EL (cell line): ENCODE results near the gene ESRRG.

Experiments used
- DNase-seq: peaks from one replicate; pipeline ENCODE4 v3.0.0-alpha.2; 2016

The ESRRG gene

GRCh38 chr1:216626394-216627067 is 96.7 kb downstream of the ESRRG start:
- DNase-seq, result peak; percentile 55

- no peak for DNase-seq
Measured at GRCh38 chr1:216621536-216621935, 101.7 kb downstream of the ESRRG start.

GRCh38 chr1:216617081-216617875 is 106.0 kb downstream of the ESRRG start:
- no peak for DNase-seq

- no peak for DNase-seq
Measured at GRCh38 chr1:216616425-216616824, 106.8 kb downstream of the ESRRG start.

GRCh38 chr1:216614011-216614934 is 109.0 kb downstream of the ESRRG start:
- no peak for DNase-seq

- no peak for DNase-seq
Measured at GRCh38 chr1:216612291-216612690, 110.9 kb downstream of the ESRRG start.

- no peak for DNase-seq
Measured at GRCh38 chr1:216607067-216607697, 116.0 kb downstream of the ESRRG start.

GRCh38 chr1:216606047-216606637 is 117.1 kb downstream of the ESRRG start:
- no peak for DNase-seq

GRCh38 chr1:216604771-216605170 is 118.5 kb downstream of the ESRRG start:
- DNase-seq, result peak; percentile 12

- DNase-seq, result peak; percentile 78
Measured at GRCh38 chr1:216600730-216601609, 122.3 kb downstream of the ESRRG start.

GRCh38 chr1:216599851-216600250 is 123.4 kb downstream of the ESRRG start:
- no peak for DNase-seq

GRCh38 chr1:216598448-216598847 is 124.8 kb downstream of the ESRRG start:
- DNase-seq, result no peak

GRCh38 chr1:216596281-216596862 is 126.9 kb downstream of the ESRRG start:
- no peak for DNase-seq

- no peak for DNase-seq
Measured at GRCh38 chr1:216587715-216588114, 135.5 kb downstream of the ESRRG start.

GRCh38 chr1:216582151-216582550 is 141.1 kb downstream of the ESRRG start:
- no peak for DNase-seq

- DNase-seq, result no peak
Measured at GRCh38 chr1:216580538-216581057, 142.6 kb downstream of the ESRRG start.

GRCh38 chr1:216576234-216576937 is 146.8 kb downstream of the ESRRG start:
- peak; percentile 2 for DNase-seq

- peak; percentile 18 for DNase-seq
Measured at GRCh38 chr1:216566641-216567205, 156.5 kb downstream of the ESRRG start.

- DNase-seq, result no peak
Measured at GRCh38 chr1:216563087-216563486, 160.1 kb downstream of the ESRRG start.

- DNase-seq, result peak; percentile 8
Measured at GRCh38 chr1:216562383-216562782, 160.8 kb downstream of the ESRRG start.
